DND-41 (cell line): Measurements from ENCODE around the gene SORBS1.

ENCODE experiments used
- ATAC-seq: fragments of 200-7000 bp; cut with Tn5 transposase; 3 replicates; pipeline ENCODE4 v1.9.1; 2021; ENCODE audit warnings: low read depth; ENCODE audit not compliant: insufficient read depth
- DNase-seq: peaks from one replicate; pipeline ENCODE4 v3.0.0-alpha.2; 2020
- H2AFZ ChIP-seq: 2 replicates; pipeline ENCODE4 v1.6.0; 2012; ENCODE audit warnings: low read depth, low read length
- H3K27ac ChIP-seq: 2 replicates; pipeline ENCODE4 v1.5.1; 2012; ENCODE audit warnings: low read length, inconsistent platforms
- H3K27me3 ChIP-seq: fragments of 200-600 bp; sonication (generic); 2 replicates; pipeline ENCODE4 v1.6.0; 2012; ENCODE audit warnings: low read length, mild to moderate bottlenecking, inconsistent platforms; ENCODE audit not compliant: insufficient read depth, poor library complexity
- H3K36me3 ChIP-seq: 2 replicates; pipeline ENCODE4 v1.5.1; 2012; ENCODE audit warnings: low read length, inconsistent platforms; ENCODE audit not compliant: insufficient read depth
- H3K4me1 ChIP-seq: 2 replicates; pipeline ENCODE4 v1.5.1; 2012; ENCODE audit warnings: mild to moderate bottlenecking, low read length; ENCODE audit not compliant: insufficient read depth
- H3K4me2 ChIP-seq: 2 replicates; pipeline ENCODE4 v1.6.0; 2012; ENCODE audit warnings: mild to moderate bottlenecking, moderate library complexity, low read length, inconsistent platforms; ENCODE audit not compliant: insufficient read depth
- H3K4me3 ChIP-seq, 2 experiments: fragments of 200-600 bp in 1 of 2; shearing (Covaris generic) in 1 of 2; 2 replicates each; pipeline ENCODE4 v1.5.1; 2012 to 2016; ENCODE audit warnings: inconsistent platforms in 2 of 2, low read length in 2 of 2, mild to moderate bottlenecking in 2 of 2, low read depth in 1 of 2, moderate library complexity in 1 of 2
- H3K79me2 ChIP-seq: 2 replicates; pipeline ENCODE4 v1.6.0; 2012; ENCODE audit warnings: low read length, inconsistent platforms; ENCODE audit not compliant: insufficient read depth
- H3K9ac ChIP-seq: 2 replicates; pipeline ENCODE4 v1.6.0; 2012; ENCODE audit warnings: low read depth, mild to moderate bottlenecking, inconsistent platforms, low read length, moderate library complexity
- H3K9me3 ChIP-seq: 2 replicates; pipeline ENCODE4 v1.5.1; 2012; ENCODE audit warnings: low read length, moderate library complexity, mild to moderate bottlenecking, inconsistent platforms; ENCODE audit not compliant: insufficient read depth, severe bottlenecking
- H4K20me1 ChIP-seq: 2 replicates; pipeline ENCODE4 v1.6.0; 2012; ENCODE audit warnings: low read length; ENCODE audit not compliant: insufficient read depth
- EZH2 ChIP-seq: IDR thresholded peaks from 3 replicates; pipeline ENCODE4 v1.6.1; 2012; ENCODE audit warnings: borderline replicate concordance, low read depth, mild to moderate bottlenecking, moderate library complexity, low read length, inconsistent platforms; ENCODE audit not compliant: severe bottlenecking
- TF ChIP-seq, protein P1 (sequence below): IDR thresholded peaks from 2 replicates; pipeline ENCODE4 v1.5.1; 2012; ENCODE audit warnings: borderline replicate concordance, low read length, moderate library complexity, mild to moderate bottlenecking; ENCODE audit not compliant: poor library complexity, severe bottlenecking; ENCODE audit errors: extremely low read depth

The SORBS1 gene

DNA sequence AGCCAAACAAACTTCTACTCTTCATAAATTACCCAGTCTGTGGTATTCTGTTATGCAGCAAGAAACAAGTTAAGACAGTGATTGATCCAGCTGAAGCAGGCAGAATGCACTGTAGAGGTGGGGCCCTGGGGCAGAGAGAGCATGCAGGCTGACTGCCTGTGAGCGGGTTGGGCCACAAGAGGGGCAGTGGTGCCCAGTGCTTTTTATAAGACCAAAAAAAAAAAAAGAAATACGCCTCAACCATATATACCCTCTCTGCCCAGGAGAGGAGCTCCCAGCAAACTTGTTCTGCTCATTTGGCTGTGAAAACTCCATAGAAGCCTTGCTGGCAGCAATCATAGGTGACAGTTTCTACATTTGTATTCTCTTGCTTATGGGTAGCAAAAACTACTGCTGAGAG is 104.7 kb downstream of the SORBS1 start:
- H3K27ac ChIP-seq: no peak overlapping the region
- H4K20me1 ChIP-seq: no peaks in the 10 kb centered on the region
- H3K4me2 ChIP-seq: no peak overlapping the region
- DNase-seq: no peak
- H3K4me3 ChIP-seq: no peak overlapping the region
- no peaks in the 10 kb centered on the region for H3K9me3 ChIP-seq
- TF ChIP-seq, protein P1, sequence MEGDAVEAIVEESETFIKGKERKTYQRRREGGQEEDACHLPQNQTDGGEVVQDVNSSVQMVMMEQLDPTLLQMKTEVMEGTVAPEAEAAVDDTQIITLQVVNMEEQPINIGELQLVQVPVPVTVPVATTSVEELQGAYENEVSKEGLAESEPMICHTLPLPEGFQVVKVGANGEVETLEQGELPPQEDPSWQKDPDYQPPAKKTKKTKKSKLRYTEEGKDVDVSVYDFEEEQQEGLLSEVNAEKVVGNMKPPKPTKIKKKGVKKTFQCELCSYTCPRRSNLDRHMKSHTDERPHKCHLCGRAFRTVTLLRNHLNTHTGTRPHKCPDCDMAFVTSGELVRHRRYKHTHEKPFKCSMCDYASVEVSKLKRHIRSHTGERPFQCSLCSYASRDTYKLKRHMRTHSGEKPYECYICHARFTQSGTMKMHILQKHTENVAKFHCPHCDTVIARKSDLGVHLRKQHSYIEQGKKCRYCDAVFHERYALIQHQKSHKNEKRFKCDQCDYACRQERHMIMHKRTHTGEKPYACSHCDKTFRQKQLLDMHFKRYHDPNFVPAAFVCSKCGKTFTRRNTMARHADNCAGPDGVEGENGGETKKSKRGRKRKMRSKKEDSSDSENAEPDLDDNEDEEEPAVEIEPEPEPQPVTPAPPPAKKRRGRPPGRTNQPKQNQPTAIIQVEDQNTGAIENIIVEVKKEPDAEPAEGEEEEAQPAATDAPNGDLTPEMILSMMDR: no peak
- TF ChIP-seq EZH2: no peak
- no peaks in the 10 kb centered on the region for H3K36me3 ChIP-seq
- no peak overlapping the region for H3K9ac ChIP-seq
- no peak for ATAC-seq
- H3K79me2 ChIP-seq: no peaks in the 10 kb centered on the region
- H3K27me3 ChIP-seq: peaks cover 29% of the 10 kb centered on the region
- H2AFZ ChIP-seq: no peak overlapping the region
- no peaks in the 10 kb centered on the region for H3K4me1 ChIP-seq

DNA sequence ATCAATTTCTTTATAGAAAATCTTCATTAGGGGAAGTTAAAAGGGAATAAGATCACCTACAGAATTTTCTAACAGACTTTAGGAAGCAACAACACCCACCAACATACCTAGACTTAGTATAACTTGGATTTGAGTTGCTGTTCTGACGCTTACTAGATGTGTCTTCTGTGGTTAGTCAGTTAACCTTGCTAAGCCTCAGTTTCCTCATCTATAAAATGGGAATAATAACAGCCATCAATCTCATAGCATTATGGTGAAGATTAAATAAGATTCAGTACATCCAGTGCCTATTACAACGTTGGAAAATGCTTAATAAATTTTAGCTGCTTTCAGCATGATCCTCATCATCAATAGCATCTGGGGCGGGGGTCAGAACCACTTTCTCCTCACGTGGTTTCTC is 106.2 kb downstream of the SORBS1 start:
- DNase-seq: no peak
- Histone ChIP-seq H3K79me2 (no peaks in the 10 kb centered on the region), H3K9me3 (no peaks in the 10 kb centered on the region), H2AFZ (no peak overlapping the region), H3K4me1 (no peaks in the 10 kb centered on the region), H3K4me3 (no peak overlapping the region), H4K20me1 (no peaks in the 10 kb centered on the region), H3K27me3 (peaks cover 25% of the 10 kb centered on the region), H3K27ac (no peak overlapping the region), H3K36me3 (no peaks in the 10 kb centered on the region), H3K9ac (no peak overlapping the region), H3K4me2 (no peak overlapping the region)
- TF ChIP-seq, protein P1: no peak
- no peak for TF ChIP-seq EZH2
- ATAC-seq: no peak

DNA sequence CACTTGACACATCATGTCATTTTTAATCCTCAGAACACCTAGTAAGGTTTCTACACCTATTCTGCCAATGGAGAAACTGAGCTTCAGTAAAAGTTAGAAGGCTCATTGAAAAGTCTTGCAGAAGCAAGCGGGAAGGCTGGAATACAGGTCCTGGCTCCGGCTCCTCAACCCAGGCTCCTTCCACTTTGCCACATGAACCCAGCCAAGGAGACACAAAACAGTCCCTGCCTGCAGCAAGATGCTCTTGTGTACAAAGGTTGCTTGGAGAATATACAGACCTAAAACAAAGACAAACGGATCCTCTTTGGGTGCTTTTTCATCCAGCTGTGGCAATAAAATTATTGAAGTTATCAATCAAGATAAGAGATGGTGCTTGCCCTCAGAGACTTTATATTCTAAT is 106.8 kb downstream of the SORBS1 start:
- Histone ChIP-seq H3K9ac (no peak overlapping the region), H3K9me3 (no peaks in the 10 kb centered on the region), H3K36me3 (no peaks in the 10 kb centered on the region), H3K4me1 (no peaks in the 10 kb centered on the region), H2AFZ (no peak overlapping the region), H3K27ac (no peak overlapping the region), H3K79me2 (no peaks in the 10 kb centered on the region), H3K4me3 (no peak overlapping the region), H3K27me3 (peaks cover 25% of the 10 kb centered on the region), H3K4me2 (no peak overlapping the region), H4K20me1 (no peaks in the 10 kb centered on the region)
- DNase-seq (no peak), ATAC-seq (no peak)
- TF ChIP-seq, protein P1: no peak
- no peak for TF ChIP-seq EZH2
